Heart left ventricle (tissue), 13 donors: ENCODE measurements around the gene PDIA6.

ENCODE experiments used
- CTCF ChIP-seq, 12 donors: fragments of 200-600 bp; sonication (generic) in 4 of 12; IDR thresholded peaks; one replicate each; pipeline versions ENCODE4 v1.5.0 to v1.8.0; 2018 to 2022; ENCODE audit warnings: antibody characterized with exemption in 12 of 12, mild to moderate bottlenecking in 5 of 12
- POLR2A ChIP-seq, 2 donors: fragments of 450-650 bp; IDR thresholded peaks; one replicate each; pipeline ENCODE4 v1.6.1; 2017; ENCODE audit warnings: antibody characterized with exemption in 2 of 2, mild to moderate bottlenecking in 2 of 2, moderate library complexity in 2 of 2
- donor health status: ischemic (EF 13 %, LVEDD 7.1; RV severe dilation, severe dysfunction).
- donor health status: DM: no; HTN: yes; CAD: no.
- donor health status: DM: no; HTN: no; CAD: no.
- donor health status: ischemic (EF 25% LVEDD 6.9; RV normal size, moderate dysfunction).
- donor health status: ischemic (EF 25% LVEDD 5.7; RV mildly dilated, moderate dysfunction).
- donor health status: ischemic (EF 35%, LVEDD 5.7; RV mildly dilated, moderate dysfunction).
- donor health status: nonischemic (EF 11% LVEDD 7.7; RV severe dilation, severe dysfunction).
- donor health status: DM: yes; HTN: yes; CAD: no.
- donor health status: PGD.
- donor health status: ischemic (EF 29% LVEDD 5.4; RV normal size, mild dysfunction).
- donor health status: nonischemic (EF 23%, LVEDD 6.1; RV moderate dilation, normal function).

- no peak for TF ChIP-seq CTCF (IDR thresholded peaks at IDR 0.05)
- no peak for TF ChIP-seq POLR2A (IDR thresholded peaks at IDR 0.05)
Measured at GRCh38 chr2:10806543-10806942, 6.0 kb downstream of the PDIA6 start.
